ENCODE measurements around the gene C3orf80.
A peak's percentile ranks its signal among the peaks of the same experiment; 100 is the strongest.
"Not testable (repeated sequence)": the region's sequence is repeated elsewhere in the genome, so short reads cannot be mapped to it uniquely, and the experiment has no call there.

The C3orf80 gene
- long read RNA-seq, donor 1, partial matches to known transcripts: 5 of 15 reads
- long read RNA-seq, donor 1, other reads (novel, unspliced or antisense): 7 of 15 reads
- long read RNA-seq, donor 2: 0 reads
- long read RNA-seq, donor 3, partial matches to known transcripts: 0 of 1 reads
- long read RNA-seq, donor 3, other reads (novel, unspliced or antisense): 0 of 1 reads
- long read RNA-seq, donor 4, partial matches to known transcripts: 0 of 1 reads
- long read RNA-seq, donor 4, other reads (novel, unspliced or antisense): 0 of 1 reads
- long read RNA-seq, donor 5, partial matches to known transcripts: 0 of 2 reads
- long read RNA-seq, donor 5, other reads (novel, unspliced or antisense): 0 of 2 reads
- long read RNA-seq, donor 6: 0 reads
- long read RNA-seq, donor 7, partial matches to known transcripts: 0 of 3 reads
- long read RNA-seq, donor 7, other reads (novel, unspliced or antisense): 0 of 3 reads
- long read RNA-seq, donor 8, partial matches to known transcripts: 0 of 1 reads
- long read RNA-seq, donor 8, other reads (novel, unspliced or antisense): 0 of 1 reads

DNA sequence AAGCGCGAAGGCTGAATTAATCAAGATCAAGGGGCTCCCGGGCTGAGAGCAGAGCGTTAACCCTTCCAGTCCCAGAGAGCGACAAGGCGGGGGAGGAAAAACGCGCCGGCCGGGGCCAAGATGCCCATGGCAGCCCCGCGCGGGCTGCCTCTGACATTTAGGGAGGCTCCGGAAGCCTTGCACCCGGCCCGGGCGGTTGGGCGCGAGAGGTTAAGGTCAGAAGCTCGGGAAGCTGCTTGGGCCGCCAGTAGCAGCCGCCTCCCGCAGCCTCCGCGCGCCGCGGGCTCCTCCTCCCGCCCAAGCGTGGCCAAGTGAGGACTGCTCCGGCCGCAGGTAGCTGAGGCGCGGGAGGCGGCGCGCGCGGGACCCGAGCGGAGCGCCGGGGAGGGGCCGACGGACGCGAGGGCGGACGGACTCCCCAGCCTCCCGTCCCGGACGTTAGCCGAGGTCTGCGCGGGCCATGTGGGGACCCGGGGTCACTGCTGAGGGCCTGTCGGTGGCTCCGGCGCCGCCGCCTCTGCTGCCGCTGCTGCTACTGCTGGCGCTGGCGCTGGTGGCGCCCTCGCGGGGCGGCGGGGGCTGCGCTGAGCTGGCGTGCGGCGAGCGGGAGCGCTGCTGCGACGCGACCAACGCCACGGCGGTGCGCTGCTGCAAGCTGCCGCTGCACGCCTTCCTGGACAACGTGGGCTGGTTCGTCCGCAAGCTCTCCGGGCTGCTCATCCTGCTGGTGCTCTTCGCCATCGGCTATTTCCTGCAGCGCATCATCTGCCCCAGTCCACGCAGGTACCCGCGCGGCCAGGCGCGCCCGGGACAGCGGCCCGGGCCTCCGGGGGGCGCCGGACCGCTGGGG is at the start of gene C3orf80:
Gene C3orf80 (plus strand): TSS at position 247 of the 850 bp plus-strand sequence. CDS start 214 bp downstream, at position 461.
- peak; percentile 92 for DNase-seq

DNA sequence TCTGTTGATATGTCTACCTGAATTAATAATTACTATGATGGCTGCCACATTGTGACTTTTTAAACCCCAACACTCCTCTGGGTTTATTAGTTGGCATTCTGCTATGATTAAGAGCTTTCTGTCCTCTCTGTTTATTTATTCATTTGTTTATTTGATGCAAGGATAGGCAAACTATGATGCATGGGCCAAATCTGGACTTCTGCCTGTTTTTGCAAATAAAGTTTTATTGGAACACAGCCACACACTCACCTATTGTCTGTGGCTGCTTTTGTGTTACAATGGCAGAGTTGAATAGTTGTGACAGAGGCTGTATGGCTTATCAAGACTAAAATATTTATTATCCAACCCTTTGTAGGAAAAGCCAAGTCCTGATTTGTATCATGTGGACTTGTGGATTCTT is 48.3 kb upstream of the C3orf80 start:
- no peak for DNase-seq

DNA sequence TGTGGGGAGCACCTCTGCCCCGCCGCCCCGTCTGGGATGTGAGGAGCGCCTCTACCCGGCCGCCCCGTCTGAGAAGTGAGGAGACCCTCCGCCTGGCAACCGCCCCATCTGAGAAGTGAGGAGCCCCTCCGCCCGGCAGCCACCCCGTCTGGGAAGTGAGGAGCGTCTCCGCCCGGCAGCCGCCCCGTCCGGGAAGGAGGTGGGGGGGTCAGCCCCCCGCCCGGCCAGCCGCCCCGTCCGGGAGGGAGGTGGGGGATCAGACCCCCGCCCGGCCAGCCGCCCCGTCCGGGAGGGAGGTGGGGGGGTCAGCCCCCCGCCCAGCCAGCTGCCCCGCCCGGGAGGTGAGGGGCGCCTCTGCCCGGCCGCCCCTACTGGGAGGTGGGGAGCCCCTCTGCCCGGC is 46.6 kb upstream of the C3orf80 start:
- not testable (repeated sequence) for DNase-seq

DNA sequence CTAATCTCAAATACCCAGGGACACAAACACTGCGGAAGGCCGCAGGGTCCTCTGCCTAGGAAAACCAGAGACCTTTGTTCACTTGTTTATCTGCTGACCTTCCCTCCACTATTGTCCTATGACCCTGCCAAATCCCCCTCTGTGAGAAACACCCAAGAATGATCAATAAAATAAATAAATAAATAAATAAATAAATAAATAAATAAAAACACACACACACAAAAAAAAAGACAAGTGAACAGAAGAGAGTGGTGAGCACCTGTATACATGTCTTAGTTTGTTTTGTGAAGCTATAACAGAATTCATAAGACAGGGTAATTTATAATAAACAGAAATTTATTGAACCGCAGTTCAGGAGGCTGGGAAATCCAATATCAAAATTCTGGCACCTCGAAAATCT is 45.8 kb upstream of the C3orf80 start:
- DNase-seq: not testable (repeated sequence)

DNA sequence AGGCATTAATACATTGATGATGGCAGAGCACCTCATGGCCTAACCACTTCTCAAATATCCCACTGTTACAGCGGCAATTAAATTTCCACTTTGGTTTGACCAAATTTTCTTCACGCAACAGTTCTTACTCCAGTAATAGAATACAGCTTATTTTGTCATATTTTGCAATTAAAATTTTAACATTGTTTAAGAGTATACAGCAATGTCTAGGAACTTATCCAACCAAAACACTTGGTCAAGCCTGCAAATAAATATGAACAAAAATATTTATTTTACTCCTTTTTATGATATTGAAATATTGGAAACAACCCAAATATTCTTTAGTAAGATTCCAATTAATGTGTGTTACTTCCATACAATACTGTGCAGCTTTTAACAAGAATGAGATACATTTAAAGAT is 45.3 kb upstream of the C3orf80 start:
- DNase-seq: no peak

DNA sequence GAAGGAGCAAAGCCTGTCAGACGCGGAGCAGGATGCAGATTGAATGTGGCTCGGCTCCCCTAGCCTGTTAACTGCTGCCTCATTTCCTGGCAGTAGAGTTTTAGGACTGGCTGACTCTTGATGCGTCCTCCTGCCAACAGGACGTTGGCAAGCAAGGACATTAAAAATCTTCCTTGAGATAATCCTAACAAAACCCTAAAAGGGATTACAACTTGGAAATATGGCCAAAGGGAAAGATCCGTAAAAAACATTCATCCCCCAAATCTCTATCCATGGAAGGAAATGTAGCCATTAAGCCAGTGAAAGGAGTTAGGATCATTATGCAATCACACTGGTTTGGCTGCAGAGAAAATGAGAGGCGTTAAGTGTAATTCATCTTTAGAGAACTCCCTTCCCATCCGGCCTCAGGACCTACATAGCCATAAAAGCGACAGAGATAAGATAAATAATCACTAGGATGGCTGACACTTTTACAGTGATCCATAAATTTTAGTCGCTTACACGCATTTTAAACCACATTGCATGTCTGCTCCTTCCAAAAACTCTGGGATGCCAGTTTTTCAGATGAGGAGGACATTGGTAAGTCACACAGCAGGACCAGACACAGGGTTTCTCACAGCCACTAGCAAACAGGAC is 44.5 kb upstream of the C3orf80 start:
- peak; percentile 46 for DNase-seq

DNA sequence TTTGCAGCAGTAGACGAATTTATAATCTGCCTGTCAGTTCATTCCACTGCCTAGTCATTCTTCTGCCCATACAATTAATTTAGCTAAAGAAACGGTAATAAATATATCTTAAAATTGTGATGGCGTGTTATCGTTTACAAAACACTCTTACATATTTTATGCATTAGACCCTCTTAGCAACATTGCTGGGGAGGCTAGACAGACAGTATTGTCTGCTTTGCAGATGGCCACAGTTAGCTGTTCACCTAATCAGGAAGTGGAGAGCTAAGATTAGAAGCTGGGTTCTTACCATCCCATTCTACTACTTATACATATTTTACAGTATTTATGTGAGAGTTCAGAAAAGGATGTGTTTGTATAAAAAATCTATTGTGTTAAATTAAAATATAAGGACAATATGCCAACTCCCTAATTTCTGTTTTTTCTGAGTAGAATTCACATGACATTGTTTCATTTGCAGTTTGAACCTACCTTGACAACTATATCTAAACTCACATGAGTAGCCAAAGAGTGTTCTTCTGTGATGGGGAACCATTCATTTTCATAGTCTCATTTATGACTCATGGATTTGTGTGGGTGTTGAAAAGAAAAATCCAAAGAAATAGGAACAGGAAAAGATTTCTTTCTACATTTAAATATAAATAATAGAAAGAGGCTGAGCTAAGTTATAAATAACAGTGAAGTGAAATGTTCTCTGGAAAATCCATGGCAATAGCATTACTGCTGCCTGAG is 41.7 kb upstream of the C3orf80 start:
- no peak for DNase-seq

DNA sequence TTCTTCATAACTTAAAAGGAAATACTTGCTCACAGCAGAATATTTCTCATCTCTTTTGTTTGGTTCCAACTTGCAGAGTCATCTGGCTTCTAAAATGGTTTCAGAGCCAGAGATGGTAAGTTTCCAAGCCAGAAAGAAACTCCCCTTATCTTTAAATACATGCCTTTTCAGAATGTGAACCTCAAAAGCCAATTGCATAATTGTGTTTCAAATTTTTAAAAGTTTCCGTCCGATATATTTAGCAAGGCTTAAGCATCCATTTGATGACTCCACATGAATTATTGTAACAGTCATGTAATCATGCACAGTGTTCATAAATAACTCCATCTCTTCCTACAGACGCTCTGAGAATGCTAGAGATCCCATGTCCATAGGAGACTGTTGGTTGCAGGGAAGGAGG is 40.6 kb upstream of the C3orf80 start:
- no peak for DNase-seq

DNA sequence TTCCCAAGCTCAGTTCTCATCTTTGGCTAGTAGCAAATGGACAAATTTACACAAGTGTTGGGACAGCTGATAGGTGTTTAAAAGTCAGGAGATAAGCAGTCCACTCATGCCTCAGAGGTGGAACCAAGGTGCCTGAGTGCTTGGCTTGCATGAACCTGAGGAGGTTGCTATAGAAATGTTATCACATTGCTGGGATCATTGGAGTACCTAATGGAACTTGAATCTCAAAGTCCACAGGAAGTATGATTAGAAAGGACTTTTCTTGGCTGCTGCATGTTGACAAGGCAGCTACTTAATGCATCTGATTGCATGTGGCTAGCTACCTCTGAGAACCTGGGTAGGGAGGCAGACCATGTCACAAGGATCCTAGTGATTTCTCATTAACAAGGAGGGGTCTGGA is 39.5 kb upstream of the C3orf80 start:
- no peak for DNase-seq

DNA sequence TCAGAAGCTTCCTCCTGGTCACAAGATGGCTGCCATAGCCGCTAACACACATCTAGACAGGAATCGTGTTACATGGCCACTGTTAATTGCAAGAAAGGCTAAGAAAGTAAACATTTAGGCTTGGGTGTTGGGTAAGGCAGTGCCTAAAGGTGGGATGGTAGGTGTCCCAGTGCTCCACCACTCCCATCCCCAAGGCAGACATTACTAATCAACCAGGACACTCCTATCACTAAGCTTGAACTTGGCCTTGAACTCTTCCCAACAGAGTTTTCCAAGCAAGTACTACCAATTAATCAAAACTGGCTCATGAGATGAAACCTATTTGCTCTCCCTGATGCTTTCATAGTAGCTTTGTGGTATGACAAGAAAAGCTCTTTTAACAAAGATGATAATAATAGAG is 37.9 kb upstream of the C3orf80 start:
- DNase-seq: no peak

DNA sequence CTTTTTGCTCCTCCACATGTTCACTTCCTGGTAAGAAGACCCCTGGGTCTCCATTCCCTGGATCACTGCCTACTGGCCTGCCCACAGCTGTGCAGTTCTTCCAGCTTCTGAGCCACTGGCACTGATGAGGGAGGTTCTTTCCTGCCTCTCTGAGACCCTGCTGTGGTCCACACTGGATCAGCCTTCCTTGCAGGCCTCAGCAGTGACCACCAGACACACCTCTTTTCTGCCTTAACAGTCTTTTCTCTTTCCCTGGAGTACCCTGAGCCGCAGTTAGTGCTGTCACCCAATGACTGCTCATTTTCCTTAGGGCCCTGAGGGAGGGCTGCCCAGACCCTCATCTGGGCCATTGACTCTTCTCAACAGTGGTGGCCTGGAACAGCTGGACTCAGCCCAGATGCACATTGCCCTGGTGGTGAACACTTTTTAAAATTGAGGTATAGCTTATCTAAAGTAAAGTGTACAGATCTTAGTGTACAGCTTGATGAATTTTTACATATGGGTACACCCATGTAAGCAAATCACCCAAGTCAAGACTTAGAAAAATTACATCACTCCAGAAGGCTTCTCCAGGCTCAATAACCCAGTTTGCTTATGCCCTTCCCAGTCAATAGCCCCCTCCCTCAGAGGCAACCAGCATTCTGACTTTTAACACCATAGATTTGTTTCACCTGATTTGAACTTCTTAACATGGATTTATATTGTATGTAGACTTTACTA is 32.8 kb upstream of the C3orf80 start:
- no peak for DNase-seq

DNA sequence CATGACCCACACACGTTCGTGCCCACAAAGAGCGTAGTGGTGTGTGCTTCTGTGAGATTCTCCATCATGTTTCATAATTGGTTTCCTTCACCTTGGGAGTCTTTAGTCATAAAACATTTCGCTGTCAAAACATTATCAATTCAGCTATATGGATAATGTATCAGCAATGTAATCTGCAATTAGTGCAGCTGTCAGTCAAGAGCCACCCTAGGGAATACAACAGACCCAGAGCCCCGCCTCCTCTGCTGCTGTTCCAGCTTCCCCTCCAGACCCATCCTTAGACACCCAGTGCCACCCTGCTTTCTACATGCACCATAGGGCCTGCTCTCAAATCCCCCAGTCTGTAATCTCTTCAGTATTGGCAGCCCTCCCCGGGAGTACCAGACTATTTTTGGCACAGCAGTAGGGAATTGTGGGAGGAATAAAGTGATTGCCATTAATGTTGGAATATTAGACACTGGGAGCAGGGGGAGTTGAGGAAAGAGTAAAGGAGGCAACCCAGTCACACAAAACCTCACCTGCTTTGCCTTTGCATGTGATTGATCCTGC is 31.5 kb upstream of the C3orf80 start:
- DNase-seq: no peak

DNA sequence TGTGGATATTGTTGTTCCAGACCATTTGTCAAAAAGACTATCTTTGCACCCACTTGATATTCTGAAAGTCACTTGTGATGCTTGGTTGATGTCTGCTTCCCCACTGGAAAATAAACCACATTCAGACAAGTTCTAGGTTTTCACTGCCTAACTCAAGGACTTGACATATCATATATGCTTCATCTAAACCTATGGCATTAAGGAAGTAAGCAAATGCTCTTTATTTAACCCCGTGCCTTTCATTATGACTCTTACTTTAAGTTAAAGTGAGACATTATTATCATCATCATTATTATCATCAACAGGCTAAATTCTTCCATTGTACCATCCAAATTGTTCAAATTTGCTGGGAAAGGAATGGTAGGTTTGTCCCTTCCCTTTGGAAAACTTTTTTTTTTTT is 30.8 kb upstream of the C3orf80 start:
- DNase-seq: no peak

DNA sequence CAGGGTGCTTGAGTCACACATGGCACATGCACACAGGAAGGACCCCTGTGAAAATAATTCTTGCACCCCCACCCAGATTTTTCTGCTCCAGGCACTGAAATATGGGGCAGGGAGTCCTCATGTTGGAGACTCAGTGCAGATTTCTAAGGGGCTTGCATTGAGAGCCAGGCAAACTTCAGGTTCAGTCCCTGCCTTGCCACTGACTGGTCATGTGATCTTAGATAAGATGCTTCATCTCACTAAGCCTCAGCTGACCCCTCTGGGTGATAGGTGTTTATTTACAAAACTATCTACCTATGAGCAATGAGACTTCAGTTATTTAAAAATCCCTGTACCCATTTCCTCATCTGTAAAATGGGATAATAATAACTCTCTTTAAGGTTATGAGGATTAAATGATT is 30.1 kb upstream of the C3orf80 start:
- no peak for DNase-seq

DNA sequence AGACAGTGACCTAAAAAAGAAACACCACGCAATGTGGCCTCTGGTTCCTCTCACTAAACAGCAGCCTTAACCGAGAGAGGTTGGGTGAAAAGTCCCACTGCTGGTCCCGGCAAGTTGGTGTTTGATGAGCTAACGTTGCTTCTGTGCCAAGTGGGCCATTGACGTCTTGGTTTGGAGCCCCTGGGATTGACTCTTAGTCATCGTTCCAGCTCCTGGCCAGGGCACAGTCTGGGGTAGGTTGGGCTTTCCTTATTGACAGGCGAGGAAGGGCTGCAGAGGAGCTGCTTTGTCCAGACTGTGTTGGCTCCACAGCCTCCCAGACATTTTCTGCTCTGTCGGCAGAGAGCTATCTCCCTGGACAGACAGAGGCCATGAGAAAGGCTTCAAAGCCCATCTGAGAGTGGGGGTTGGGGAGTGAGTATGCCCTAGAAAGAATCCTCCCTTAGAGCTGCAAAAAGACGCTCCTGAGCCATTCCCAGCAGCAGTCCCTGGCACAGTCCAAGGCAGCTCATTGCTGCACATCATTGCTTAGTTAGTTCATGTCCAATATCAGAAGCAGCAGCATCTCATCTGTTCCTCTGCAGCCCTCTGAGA is 28.6 kb upstream of the C3orf80 start:
- no peak for DNase-seq

DNA sequence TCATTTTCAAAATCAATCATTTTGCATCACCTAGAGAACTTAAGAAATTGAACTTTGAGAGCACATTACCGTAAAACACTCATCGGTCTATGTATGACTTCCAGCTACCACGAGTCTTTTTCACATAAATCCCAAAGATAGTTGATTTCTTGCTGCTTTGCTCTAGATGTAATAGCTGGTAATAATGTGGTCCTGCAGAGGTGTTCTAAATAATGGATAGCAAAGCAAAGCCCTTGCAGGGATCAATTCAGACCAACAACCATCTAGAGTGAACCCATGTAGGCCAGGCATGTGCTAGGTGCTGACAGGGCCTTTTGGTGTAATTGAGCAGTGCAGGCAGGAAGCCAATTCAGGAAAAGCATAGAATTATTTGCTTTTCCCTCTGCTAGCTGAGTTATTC is 26.1 kb upstream of the C3orf80 start:
- DNase-seq: no peak

DNA sequence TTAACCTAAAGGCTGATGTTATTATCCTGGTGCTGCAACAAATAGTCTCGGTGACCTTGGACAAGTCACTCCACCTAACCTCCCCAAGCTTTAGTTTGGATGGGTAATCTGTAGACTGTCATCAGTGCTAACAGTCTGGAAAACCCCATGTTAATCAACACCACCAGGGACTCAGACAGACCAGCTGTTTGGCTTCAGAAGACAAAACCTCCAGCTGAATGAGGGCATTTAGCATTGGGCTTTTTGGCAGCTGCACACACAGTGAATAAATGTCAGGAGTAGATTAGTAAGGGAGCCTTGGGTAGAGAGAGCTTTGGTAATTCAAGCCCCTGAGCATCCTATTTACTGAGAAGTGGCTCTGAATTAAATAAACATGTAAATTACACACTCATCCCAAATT is 24.9 kb upstream of the C3orf80 start:
- no peak for DNase-seq

DNA sequence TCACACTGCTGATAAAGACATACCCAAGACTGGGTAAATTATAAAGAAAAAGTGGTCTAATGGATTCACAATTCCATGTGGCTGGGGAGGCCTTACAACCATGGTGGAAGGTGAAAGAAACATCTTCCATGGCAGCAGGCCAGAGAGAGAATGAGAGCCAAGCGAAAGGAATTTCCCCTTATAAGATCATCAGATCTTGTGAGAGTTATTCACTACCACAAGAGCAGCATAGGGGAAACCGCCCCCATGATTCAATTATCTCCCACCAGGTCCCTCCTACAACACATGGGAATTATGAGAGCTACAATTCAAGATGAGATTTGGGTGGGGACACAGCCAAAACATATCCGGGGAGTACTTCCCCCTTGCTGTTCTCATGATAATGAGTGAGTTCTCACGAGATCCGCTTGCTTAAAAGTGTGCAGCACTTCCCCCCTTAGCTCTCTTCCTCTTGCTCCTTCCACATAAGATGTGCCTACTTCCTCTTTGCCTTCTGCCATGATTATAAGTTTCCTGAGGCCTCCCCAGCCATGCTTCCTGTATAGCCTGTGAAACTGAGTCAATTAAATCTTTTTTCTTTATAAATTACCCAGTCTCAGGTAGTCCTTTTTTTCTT is 20.7 kb upstream of the C3orf80 start:
- not testable (repeated sequence) for DNase-seq

DNA sequence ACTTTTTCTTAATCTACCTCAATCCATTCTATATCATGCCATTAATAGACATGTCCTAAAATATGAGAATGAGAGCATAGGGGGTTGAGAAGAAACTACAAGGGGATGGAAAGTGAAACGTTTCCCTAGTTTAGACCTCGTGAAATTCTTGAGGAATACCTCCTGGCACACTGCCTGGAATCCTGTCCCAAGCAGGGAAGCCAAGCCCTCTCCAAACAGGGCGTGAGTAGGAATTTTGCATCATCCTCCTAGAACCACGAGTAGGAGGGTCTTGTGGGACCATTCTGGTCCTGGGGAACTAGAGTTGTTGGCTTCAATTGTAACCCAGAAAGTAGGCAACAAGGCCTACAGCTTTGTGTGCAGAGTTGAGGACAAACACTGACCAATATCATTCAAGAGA is 19.6 kb upstream of the C3orf80 start:
- no peak for DNase-seq

DNA sequence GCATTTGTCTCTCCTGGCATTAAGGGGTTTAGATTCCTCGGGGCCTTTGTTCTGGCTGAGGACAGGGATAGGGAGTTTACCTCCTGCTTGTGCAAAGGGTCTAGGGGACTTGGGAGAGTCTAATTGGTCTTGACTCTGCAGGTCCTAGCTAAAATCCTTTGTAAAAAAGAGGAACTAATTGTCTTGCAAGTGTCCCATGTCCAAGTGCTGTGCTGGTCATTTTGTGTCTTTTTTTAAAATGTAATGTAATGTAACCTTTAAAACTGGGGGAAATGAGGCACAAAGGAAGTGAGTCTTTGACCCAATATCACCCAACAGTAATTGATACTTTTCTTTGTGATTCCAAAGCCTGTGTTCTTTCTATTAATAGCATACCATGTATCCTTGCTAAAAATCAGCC is 14.9 kb upstream of the C3orf80 start:
- no peak for DNase-seq
